K562 (cell line): ENCODE results near the gene LST1. TPM values are rescaled to one million over a fixed set of nuclear protein-coding genes. Genes with fewer than 3 reads are reported as not detected.

Source experiments
- E2F3 ChIP-seq: fragments of 250-450 bp; sonication (Bioruptor Pico); IDR thresholded peaks from 2 replicates; pipeline ENCODE4 v1.4.0; 2020; ENCODE audit warnings: mild to moderate bottlenecking
- E2F6 ChIP-seq, 2 experiments: IDR thresholded peaks; 2 replicates each; pipeline ENCODE4 v1.6.1; 2011; ENCODE audit warnings: borderline replicate concordance in 1 of 2, control low read depth in 1 of 2, low read depth in 1 of 2, low read length in 1 of 2, mild to moderate bottlenecking in 1 of 2, mixed read lengths in 1 of 2, moderate library complexity in 1 of 2; ENCODE audit not compliant: insufficient read depth in 1 of 2, insufficient read length in 1 of 2, poor library complexity in 1 of 2, severe bottlenecking in 1 of 2; ENCODE audit errors: extremely low read depth in 1 of 2
- GABPA ChIP-seq: fragments of 200-800 bp; sonication (Bioruptor generic); conservative IDR thresholded peaks from 2 replicates; pipeline ENCODE4 v1.6.1; 2016; ENCODE audit warnings: low read depth, missing genetic modification characterization, missing compliant biosample characterization
- HMBOX1 ChIP-seq: sonication (generic); IDR thresholded peaks from 2 replicates; pipeline ENCODE4 v1.6.1; 2016
- JUND ChIP-seq, 2 experiments: IDR thresholded peaks; 2 replicates in 1 of 2; 3 replicates in 1 of 2; pipeline ENCODE4 v1.6.1; 2011; ENCODE audit warnings: borderline replicate concordance in 2 of 2, low read depth in 2 of 2, low read length in 2 of 2, improper control_type of control experiment in 1 of 2, missing biosample characterization in 1 of 2, missing genetic modification characterization in 1 of 2, missing genetic modification reagents in 1 of 2
- KAT7 ChIP-seq: sonication (generic); formaldehyde crosslinking; IDR thresholded peaks from 2 replicates; pipeline ENCODE4 v1.8.0; 2022; ENCODE audit warnings: missing genetic modification reagents, mild to moderate bottlenecking, borderline replicate concordance
- KLF1 ChIP-seq: fragments of 450-650 bp; IDR thresholded peaks from 2 replicates; pipeline ENCODE4 v1.6.1; 2016; ENCODE audit warnings: missing genetic modification characterization, missing compliant biosample characterization
- MLLT1 ChIP-seq, 2 experiments: fragments of 450-650 bp; IDR thresholded peaks; 2 replicates each; pipeline ENCODE4 v1.6.1; 2016
- POLR2AphosphoS5 ChIP-seq: IDR thresholded peaks from 2 replicates; pipeline ENCODE4 v1.6.1; 2011; ENCODE audit warnings: mild to moderate bottlenecking, low read depth, low read length, moderate library complexity; ENCODE audit not compliant: control insufficient read depth, insufficient read depth
- PRMT5 ChIP-seq: sonication (generic); formaldehyde crosslinking; IDR thresholded peaks from 2 replicates; pipeline ENCODE4 v1.5.0; 2020; ENCODE audit warnings: missing genetic modification reagents
- SMAD1 ChIP-seq: fragments of 150-350 bp; IDR thresholded peaks from 2 replicates; pipeline ENCODE4 v1.6.1; 2014; ENCODE audit warnings: low read length, low read depth; ENCODE audit not compliant: partially characterized antibody
- SREBF1 ChIP-seq: fragments of 150-350 bp; IDR thresholded peaks from 2 replicates; pipeline ENCODE4 v1.6.1; 2014; ENCODE audit warnings: antibody characterized with exemption, low read depth, low read length, borderline replicate concordance
- SREBF2 ChIP-seq: sonication (generic); formaldehyde crosslinking; IDR thresholded peaks from 2 replicates; pipeline ENCODE4 v1.4.0; 2020; ENCODE audit warnings: mild to moderate bottlenecking, missing genetic modification reagents
- TAL1 ChIP-seq: fragments of 450-650 bp; IDR thresholded peaks from 2 replicates; pipeline ENCODE4 v1.6.1; 2016; ENCODE audit warnings: mild to moderate bottlenecking
- ZBTB34 ChIP-seq: fragments of 250-450 bp; sonication (Bioruptor Pico); IDR thresholded peaks from 2 replicates; pipeline ENCODE4 v1.8.0; 2021; ENCODE audit warnings: mild to moderate bottlenecking, moderate library complexity
- ZNF239 ChIP-seq: fragments of 250-450 bp; sonication (Bioruptor Pico); IDR thresholded peaks from 2 replicates; pipeline ENCODE4 v1.4.0; 2020; ENCODE audit warnings: mild to moderate bottlenecking
- ZNF583 ChIP-seq: fragments of 250-450 bp; sonication (Bioruptor Pico); IDR thresholded peaks from 2 replicates; pipeline ENCODE4 v1.4.0; 2020
- ZNF639 ChIP-seq, 2 experiments: fragments of 200-800 bp in 1 of 2; sonication (Bioruptor generic) in 1 of 2; sonication (generic) in 1 of 2; formaldehyde crosslinking in 1 of 2; IDR thresholded peaks in 1 of 2; conservative IDR thresholded peaks in 1 of 2; 2 replicates each; pipeline versions ENCODE4 v1.5.0 to v1.6.1; 2016 to 2020; ENCODE audit warnings: missing compliant biosample characterization in 1 of 2, missing genetic modification characterization in 1 of 2, missing genetic modification reagents in 1 of 2
- ZNF75A ChIP-seq: fragments of 450-650 bp; formaldehyde crosslinking; IDR thresholded peaks from 2 replicates; pipeline ENCODE4 v1.4.0; 2020; ENCODE audit warnings: mild to moderate bottlenecking
- ZSCAN32 ChIP-seq: fragments of 450-650 bp; formaldehyde crosslinking; IDR thresholded peaks from 2 replicates; pipeline ENCODE4 v1.4.0; 2020; ENCODE audit warnings: mild to moderate bottlenecking, moderate library complexity
- polyA plus RNA-seq, 8 experiments: library from polyadenylated mRNA; depleted of rRNA in 4 of 8; stranded (reverse) in 5 of 8; unstranded in 3 of 8; fragments of >200 nt; fragmentation: Nextera tagmentation in 2 of 8; fragmentation: Illumina TruSeq in 1 of 8; extraction: Ambion mirVana in 2 of 8; extraction: Trizol in 1 of 8; gene quantifications; 2 replicates each; pipeline versions ENCODE4 v1.2.1 to v1.2.3, GENCODE V29; 2011 to 2014; ENCODE audit warnings: inconsistent platforms in 1 of 8, missing spikeins in 1 of 8
- total RNA-seq, 7 experiments: library from RNA; depleted of rRNA in 6 of 7; stranded (reverse); fragments of >200 nt in 6 of 7; fragmentation: Illumina TruSeq in 2 of 7; extraction: Trizol in 2 of 7; gene quantifications; 2 replicates each; pipeline versions ENCODE4 v1.2.1 to v1.2.3, GENCODE V29; 2011 to 2021; ENCODE audit warnings: low replicate concordance in 1 of 7

Gene LST1
- total and polyA plus RNA-seq, 9 of the 15 experiments (the other 6 are each of a cell fraction or from before 2014, with no cell fraction given), result 0.82 to 7.8 (median 1.7) TPM

GRCh38 chr6:31619805-31620585 lies 33.9 kb downstream of the LST1 start (continued):
- TF ChIP-seq ZBTB34 (CRISPR knock-in tag) (no peak), ZNF75A (CRISPR knock-in tag) (0 out of 2 replicates have a peak, but pooled peaks have one; percentile 33), KLF1 (tag) (no peak), SMAD1 (peak; percentile 90), HMBOX1 (no peak), POLR2AphosphoS5 (peak; percentile 82), JUND (IDR thresholded peaks at IDR 0.05; ENCODE audit: borderline replicate concordance, low read depth, low read length) (peak; percentile 80), JUND (tag; IDR thresholded peaks at IDR 0.05; ENCODE audit: borderline replicate concordance, low read depth, low read length) (peak; percentile 77), E2F6 (IDR thresholded peaks at IDR 0.05; ENCODE audit: borderline replicate concordance in 1 of 2, extremely low read depth in 1 of 2, insufficient read depth in 1 of 2, insufficient read length in 1 of 2, low read depth in 1 of 2, low read length in 1 of 2, poor library complexity in 1 of 2, severe bottlenecking in 1 of 2) (peak; percentile 95 to 97), ZNF583 (CRISPR knock-in tag) (peak; percentile 80; the same call in 1 of the 2 replicates), ZSCAN32 (CRISPR knock-in tag) (peak; percentile 91), PRMT5 (CRISPR knock-in tag) (no peak), SREBF1 (peak; percentile 25; the same call in 1 of the 2 replicates), KAT7 (CRISPR knock-in tag) (no peak), GABPA (tag) (peak; percentile 69), ZNF239 (CRISPR knock-in tag) (0 out of 2 replicates have a peak, but pooled peaks have one; percentile 24), ZNF639 (CRISPR knock-in tag; conservative IDR thresholded peaks at IDR 0.05 in 1 of 2, IDR thresholded peaks at IDR 0.05 in 1 of 2) (no peak), SREBF2 (no peak), TAL1 (peak; percentile 24; the same call in 1 of the 2 replicates), E2F3 (CRISPR knock-in tag) (peak; percentile 83), MLLT1 (IDR thresholded peaks at IDR 0.05) (peak; percentile 87 to 92)
